DOHH2 (cell line): ENCODE data around the gene FAM240B.

Experiments used
- EZH2phosphoT487 ChIP-seq: fragments of 200-600 bp; sonication (generic); IDR thresholded peaks from 2 replicates; pipeline ENCODE4 v1.6.1; 2017; ENCODE audit warnings: borderline replicate concordance, mild to moderate bottlenecking, antibody characterized with exemption, low read length, moderate library complexity, mixed read lengths
- TF ChIP-seq, protein P1 (sequence below): fragments of 200-600 bp; sonication (generic); IDR thresholded peaks from one replicate; pipeline ENCODE4 v1.5.1; 2014; ENCODE audit warnings: antibody characterized with exemption, mild to moderate bottlenecking, low read depth, low read length; ENCODE audit not compliant: poor library complexity, severe bottlenecking

DNA sequence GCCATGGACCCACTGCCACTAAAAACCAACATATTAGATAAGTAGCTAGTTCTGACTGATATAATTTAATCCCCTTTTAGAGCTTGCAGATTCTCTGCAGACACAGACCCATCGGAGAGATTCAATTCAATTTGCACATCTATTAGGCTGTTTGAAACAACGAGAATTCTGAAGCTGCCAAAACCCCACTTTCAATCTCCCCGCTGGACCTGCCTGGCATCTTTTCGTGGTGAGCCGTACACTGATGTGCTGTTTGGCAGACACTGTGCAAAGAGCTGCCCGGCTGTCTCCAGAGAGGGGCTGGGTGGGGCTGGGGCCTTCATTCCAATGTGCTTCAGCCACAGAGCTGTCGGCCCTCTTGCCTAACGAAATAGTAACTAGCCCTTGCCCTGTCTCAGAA, 42.1 kb upstream of the FAM240B start:
- TF ChIP-seq, protein P1, sequence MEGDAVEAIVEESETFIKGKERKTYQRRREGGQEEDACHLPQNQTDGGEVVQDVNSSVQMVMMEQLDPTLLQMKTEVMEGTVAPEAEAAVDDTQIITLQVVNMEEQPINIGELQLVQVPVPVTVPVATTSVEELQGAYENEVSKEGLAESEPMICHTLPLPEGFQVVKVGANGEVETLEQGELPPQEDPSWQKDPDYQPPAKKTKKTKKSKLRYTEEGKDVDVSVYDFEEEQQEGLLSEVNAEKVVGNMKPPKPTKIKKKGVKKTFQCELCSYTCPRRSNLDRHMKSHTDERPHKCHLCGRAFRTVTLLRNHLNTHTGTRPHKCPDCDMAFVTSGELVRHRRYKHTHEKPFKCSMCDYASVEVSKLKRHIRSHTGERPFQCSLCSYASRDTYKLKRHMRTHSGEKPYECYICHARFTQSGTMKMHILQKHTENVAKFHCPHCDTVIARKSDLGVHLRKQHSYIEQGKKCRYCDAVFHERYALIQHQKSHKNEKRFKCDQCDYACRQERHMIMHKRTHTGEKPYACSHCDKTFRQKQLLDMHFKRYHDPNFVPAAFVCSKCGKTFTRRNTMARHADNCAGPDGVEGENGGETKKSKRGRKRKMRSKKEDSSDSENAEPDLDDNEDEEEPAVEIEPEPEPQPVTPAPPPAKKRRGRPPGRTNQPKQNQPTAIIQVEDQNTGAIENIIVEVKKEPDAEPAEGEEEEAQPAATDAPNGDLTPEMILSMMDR: no peak
- TF ChIP-seq EZH2phosphoT487: no peak
